Natural killer cell (primary cell): ENCODE results near the gene STX17. TPM values are rescaled to one million over a fixed set of nuclear protein-coding genes. Genes with fewer than 3 reads are reported as not detected.

ENCODE experiments used
- ATAC-seq, 3 donors: fragments of 150-1000 bp in 2 of 3; fragments of 200-7000 bp in 1 of 3; cut with Tn5 transposase; 1 replicate in 1 of 3; 2 replicates in 2 of 3; pipeline ENCODE4 v1.10.0; 2021; ENCODE audit warnings: mild to moderate bottlenecking in 2 of 3, moderate library complexity in 2 of 3
- DNase-seq, 2 donors: peaks; one replicate each; pipeline versions ENCODE4 v3.0.0 to v3.0.0-alpha.2; 2013 to 2021; ENCODE audit warnings: mixed read lengths in 1 of 2
- H3K27ac ChIP-seq: one replicate; pipeline ENCODE4 v1.5.1; 2013; ENCODE audit warnings: mild to moderate bottlenecking, low read length
- H3K27me3 ChIP-seq: one replicate; pipeline ENCODE4 v1.6.1; 2013; ENCODE audit warnings: low read length; ENCODE audit not compliant: control insufficient read depth, insufficient read depth
- H3K36me3 ChIP-seq: one replicate; pipeline ENCODE4 v1.6.1; 2013; ENCODE audit warnings: low read length; ENCODE audit not compliant: control insufficient read depth, insufficient read depth
- H3K4me1 ChIP-seq: one replicate; pipeline ENCODE4 v1.6.1; 2013; ENCODE audit warnings: low read length; ENCODE audit not compliant: control insufficient read depth, insufficient read depth
- H3K4me3 ChIP-seq: one replicate; pipeline ENCODE4 v1.5.1; 2013; ENCODE audit warnings: low read length
- H3K9me3 ChIP-seq: one replicate; pipeline ENCODE4 v1.6.1; 2013; ENCODE audit warnings: low read length; ENCODE audit not compliant: control insufficient read depth, insufficient read depth
- H3K27ac Mint-ChIP-seq, 2 donors: one replicate each; pipeline ENCODE4 v1.8.0; 2022; ENCODE audit warnings: mild to moderate bottlenecking in 2 of 2, mixed read lengths in 2 of 2, moderate library complexity in 1 of 2
- H3K27me3 Mint-ChIP-seq, 2 donors: one replicate each; pipeline ENCODE4 v1.8.0; 2022; ENCODE audit warnings: low read depth in 2 of 2, mixed read lengths in 2 of 2
- H3K36me3 Mint-ChIP-seq: one replicate; pipeline ENCODE4 v1.8.0; 2022; ENCODE audit warnings: mixed read lengths
- H3K4me1 Mint-ChIP-seq, 2 donors: one replicate each; pipeline ENCODE4 v1.8.0; 2022; ENCODE audit warnings: mixed read lengths in 2 of 2
- H3K4me3 Mint-ChIP-seq: one replicate; pipeline ENCODE4 v1.8.0; 2022; ENCODE audit warnings: mild to moderate bottlenecking, moderate library complexity, mixed read lengths
- H3K9me3 Mint-ChIP-seq, 2 donors: one replicate each; pipeline ENCODE4 v1.8.0; 2022; ENCODE audit warnings: mixed read lengths in 2 of 2
- WGBS: methylation state at CpG from one replicate; pipeline ENCODE4 v1.1.7; 2013; ENCODE audit warnings: missing lambda C conversion rate; ENCODE audit not compliant: insufficient coverage; 5-methylcytosine and 5-hydroxymethylcytosine counted together
- intact Hi-C: fragments of 100-400 bp; cut with micrococcal nuclease; formaldehyde crosslinking; loops from one replicate; pipeline ENCODE4 v1.14.2; 2022
- total RNA-seq, 4 donors: library from RNA; stranded (reverse); fragments of 120-200 nt in 1 of 4; gene quantifications; one replicate each; pipeline versions ENCODE4 v1.2.3 to v1.2.4, GENCODE V29; 2013 to 2022
- TF ChIP-seq, protein P1 (sequence below): fragments of 200-600 bp; IDR thresholded peaks from one replicate; pipeline ENCODE4 v1.8.0; 2022; ENCODE audit warnings: antibody characterized with exemption

Gene STX17
- total RNA-seq, 3 donors from 2014 or later (not counting 1 experiment from before 2014, with no cell fraction given): 28.4 to 41.5 (median 33.8) TPM

DNA sequence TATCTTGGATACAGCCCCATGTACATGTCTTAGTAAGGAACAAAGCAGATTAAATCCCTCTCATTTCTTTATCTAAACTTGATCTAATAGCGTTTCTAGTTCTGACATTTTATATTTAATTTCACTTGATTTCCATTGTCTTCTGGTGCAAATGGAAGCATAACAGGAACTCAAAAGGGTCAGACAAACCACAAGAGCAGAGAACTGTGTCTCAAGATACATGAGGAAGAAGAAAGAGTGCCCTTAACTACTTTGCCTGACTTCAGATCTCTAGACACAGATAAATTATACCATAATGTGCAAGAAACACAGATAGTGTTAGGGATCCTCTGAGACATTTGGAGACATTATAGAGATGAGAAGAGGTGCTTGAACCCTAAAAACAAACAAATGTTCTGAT is 20.7 kb upstream of the STX17 start:
- H3K9me3 ChIP-seq: no peaks in the 10 kb centered on the region
- Mint-ChIP-seq H3K36me3 (no peaks in the 10 kb centered on the region), H3K4me1 (peaks cover 0 to 6% of the 10 kb centered on the region in 2 donors), H3K27ac (no peak overlapping the region), H3K9me3 (no peaks in the 10 kb centered on the region), H3K27me3 (peaks cover 0 to 6% of the 10 kb centered on the region in 2 donors), H3K4me3 (no peak overlapping the region)
- no peaks in the 10 kb centered on the region for H3K27me3 ChIP-seq
- H3K36me3 ChIP-seq: no peaks in the 10 kb centered on the region
- H3K27ac ChIP-seq: no peak overlapping the region
- intact Hi-C loops: no loop called here
- 60% methylated on average over 1 of the region's 1 CpG for WGBS
- TF ChIP-seq, protein P1, sequence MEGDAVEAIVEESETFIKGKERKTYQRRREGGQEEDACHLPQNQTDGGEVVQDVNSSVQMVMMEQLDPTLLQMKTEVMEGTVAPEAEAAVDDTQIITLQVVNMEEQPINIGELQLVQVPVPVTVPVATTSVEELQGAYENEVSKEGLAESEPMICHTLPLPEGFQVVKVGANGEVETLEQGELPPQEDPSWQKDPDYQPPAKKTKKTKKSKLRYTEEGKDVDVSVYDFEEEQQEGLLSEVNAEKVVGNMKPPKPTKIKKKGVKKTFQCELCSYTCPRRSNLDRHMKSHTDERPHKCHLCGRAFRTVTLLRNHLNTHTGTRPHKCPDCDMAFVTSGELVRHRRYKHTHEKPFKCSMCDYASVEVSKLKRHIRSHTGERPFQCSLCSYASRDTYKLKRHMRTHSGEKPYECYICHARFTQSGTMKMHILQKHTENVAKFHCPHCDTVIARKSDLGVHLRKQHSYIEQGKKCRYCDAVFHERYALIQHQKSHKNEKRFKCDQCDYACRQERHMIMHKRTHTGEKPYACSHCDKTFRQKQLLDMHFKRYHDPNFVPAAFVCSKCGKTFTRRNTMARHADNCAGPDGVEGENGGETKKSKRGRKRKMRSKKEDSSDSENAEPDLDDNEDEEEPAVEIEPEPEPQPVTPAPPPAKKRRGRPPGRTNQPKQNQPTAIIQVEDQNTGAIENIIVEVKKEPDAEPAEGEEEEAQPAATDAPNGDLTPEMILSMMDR: no peak
- no peaks in the 10 kb centered on the region for H3K4me1 ChIP-seq
- ATAC-seq (no peak), DNase-seq (no peak)
- no peak overlapping the region for H3K4me3 ChIP-seq

DNA sequence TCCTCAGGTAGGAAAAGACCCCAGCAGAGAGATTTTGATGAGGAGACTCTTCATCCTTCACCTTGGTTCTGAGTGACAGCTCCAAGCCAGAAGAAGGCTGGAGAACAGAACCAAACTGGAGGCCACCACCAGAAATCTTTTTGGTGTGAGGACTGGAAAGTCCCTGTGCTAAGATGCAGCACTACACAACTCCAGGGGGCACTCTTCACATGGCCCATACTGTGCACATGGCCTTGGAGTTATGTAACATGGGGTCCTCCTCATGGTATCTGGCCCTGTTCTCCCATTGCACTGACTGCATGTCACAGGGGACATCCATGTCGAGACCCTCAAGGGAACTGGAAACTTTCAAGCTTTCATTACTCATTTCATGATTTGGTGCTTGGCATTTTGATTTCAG is 17.3 kb upstream of the STX17 start:
- H3K27ac ChIP-seq: no peak overlapping the region
- no peaks in the 10 kb centered on the region for H3K9me3 ChIP-seq
- H3K27me3 Mint-ChIP-seq: peaks cover 7 to 15% of the 10 kb centered on the region in 2 donors
- no peaks in the 10 kb centered on the region for H3K36me3 ChIP-seq
- no peaks in the 10 kb centered on the region for H3K9me3 Mint-ChIP-seq
- intact Hi-C loops: no loop called here
- no peak overlapping the region for H3K4me3 Mint-ChIP-seq
- DNase-seq (peak in 1 of 2 donors; percentile 18), ATAC-seq (no peak)
- no peaks in the 10 kb centered on the region for H3K36me3 Mint-ChIP-seq
- no peaks in the 10 kb centered on the region for H3K4me1 ChIP-seq
- no peak overlapping the region for H3K4me3 ChIP-seq
- TF ChIP-seq, protein P1: no peak
- H3K27me3 ChIP-seq: no peaks in the 10 kb centered on the region
- H3K4me1 Mint-ChIP-seq: peaks cover 0 to 6% of the 10 kb centered on the region in 2 donors
- WGBS: 82% methylated on average over 1 of the region's 1 CpG
- no peak overlapping the region for H3K27ac Mint-ChIP-seq

DNA sequence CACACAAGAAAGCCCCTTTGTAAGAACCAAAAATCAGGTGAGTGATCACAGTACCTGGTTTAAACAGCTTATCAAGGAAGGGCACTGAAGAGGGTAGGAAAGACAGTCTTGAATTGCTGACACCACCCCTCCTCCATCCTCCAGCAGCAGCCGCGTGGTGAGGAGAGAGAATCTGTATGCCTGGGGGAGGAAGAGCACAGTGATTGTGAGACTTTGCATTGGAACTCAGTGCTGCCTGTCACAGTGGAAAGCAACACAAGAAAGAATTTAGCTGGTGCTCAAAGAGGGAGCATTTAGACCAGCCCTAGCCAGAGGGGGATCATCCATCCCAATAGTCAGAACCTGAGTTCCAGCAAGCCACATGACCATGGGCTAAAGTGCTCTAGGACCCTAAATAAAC is 11.6 kb upstream of the STX17 start:
- Mint-ChIP-seq H3K4me1 (no peaks in the 10 kb centered on the region), H3K27ac (no peak overlapping the region), H3K4me3 (no peak overlapping the region), H3K36me3 (no peaks in the 10 kb centered on the region), H3K27me3 (peaks cover 25 to 50% of the 10 kb centered on the region in 2 donors), H3K9me3 (no peaks in the 10 kb centered on the region)
- Histone ChIP-seq H3K4me3 (no peak overlapping the region), H3K36me3 (no peaks in the 10 kb centered on the region), H3K9me3 (no peaks in the 10 kb centered on the region), H3K4me1 (no peaks in the 10 kb centered on the region), H3K27me3 (no peaks in the 10 kb centered on the region), H3K27ac (no peak overlapping the region)
- no CpG with 5 or more reads among the region's 2 CpGs for WGBS
- DNase-seq (no peak), ATAC-seq (no peak)
- TF ChIP-seq, protein P1: no peak
- intact Hi-C loops: no loop called here

DNA sequence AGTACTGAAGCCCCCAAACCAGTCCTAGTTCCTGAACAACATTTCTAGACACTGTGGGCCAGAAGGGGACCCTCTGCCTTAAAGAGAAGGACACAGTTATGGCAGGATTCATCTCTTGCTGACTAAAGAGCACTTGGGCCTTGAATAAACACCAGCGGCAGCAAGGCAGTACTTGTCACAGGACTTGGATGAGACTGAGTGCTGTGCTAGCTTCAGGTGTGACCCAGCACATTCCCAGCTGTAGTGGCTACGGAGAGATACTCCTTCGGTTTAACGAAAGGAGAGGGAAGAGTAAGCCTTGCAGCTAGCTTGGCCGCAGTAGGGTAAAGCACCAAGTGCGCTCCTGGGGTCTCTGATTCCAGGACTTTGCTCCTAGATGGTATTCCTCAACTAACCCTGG is 10.9 kb upstream of the STX17 start:
- no peaks in the 10 kb centered on the region for H3K9me3 Mint-ChIP-seq

More for the DNA sequence above, 10.9 kb upstream of the STX17 start:
- no peaks in the 10 kb centered on the region for H3K27me3 ChIP-seq
- peaks cover 25 to 57% of the 10 kb centered on the region in 2 donors for H3K27me3 Mint-ChIP-seq
- 94% methylated on average over 6 of the region's 6 CpGs for WGBS
- no peaks in the 10 kb centered on the region for H3K4me1 ChIP-seq
- H3K36me3 Mint-ChIP-seq: no peaks in the 10 kb centered on the region
- no peaks in the 10 kb centered on the region for H3K36me3 ChIP-seq
- no peak overlapping the region for H3K4me3 Mint-ChIP-seq
- H3K4me3 ChIP-seq: no peak overlapping the region
- TF ChIP-seq, protein P1: no peak
- ATAC-seq (no peak), DNase-seq (no peak)
- no peak overlapping the region for H3K27ac Mint-ChIP-seq
- H3K9me3 ChIP-seq: no peaks in the 10 kb centered on the region
- H3K27ac ChIP-seq: no peak overlapping the region
- no peaks in the 10 kb centered on the region for H3K4me1 Mint-ChIP-seq
- intact Hi-C loops: no loop called here
